GM12878 (cell line): ENCODE measurements around the gene TYW1.
"Not testable (repeated sequence)": the region's sequence is repeated elsewhere in the genome, so short reads cannot be mapped to it uniquely, and the experiment has no call there.

Experiments used
- CHD1 ChIP-seq: IDR thresholded peaks from 2 replicates; pipeline ENCODE4 v1.6.1; 2012; ENCODE audit warnings: low read depth, low read length, improper control_type of control experiment
- FOXK2 ChIP-seq: fragments of 450-650 bp; IDR thresholded peaks from 2 replicates; pipeline ENCODE4 v1.6.1; 2017; ENCODE audit warnings: mild to moderate bottlenecking, moderate library complexity
- GABPA ChIP-seq: IDR thresholded peaks from 2 replicates; pipeline ENCODE4 v1.6.1; 2014; ENCODE audit warnings: antibody characterized with exemption, low read depth, mild to moderate bottlenecking, inconsistent platforms
- HDGF ChIP-seq: fragments of 450-650 bp; IDR thresholded peaks from 2 replicates; pipeline ENCODE4 v1.6.1; 2016; ENCODE audit warnings: antibody characterized with exemption
- MXI1 ChIP-seq: fragments of 150-350 bp; IDR thresholded peaks from 2 replicates; pipeline ENCODE4 v1.6.1; 2011; ENCODE audit warnings: low read depth, mild to moderate bottlenecking, inconsistent platforms, low read length, improper control_type of control experiment
- RAD21 ChIP-seq: IDR thresholded peaks from 2 replicates; pipeline ENCODE4 v1.6.1; 2011; ENCODE audit warnings: mild to moderate bottlenecking, low read depth, low read length, moderate library complexity; ENCODE audit not compliant: insufficient read depth
- TAF1 ChIP-seq: IDR thresholded peaks from 2 replicates; pipeline ENCODE4 v1.6.1; 2011; ENCODE audit warnings: mild to moderate bottlenecking, low read depth, low read length, borderline replicate concordance
- TARDBP ChIP-seq: IDR thresholded peaks from 2 replicates; pipeline ENCODE4 v1.6.1; 2016; ENCODE audit warnings: borderline replicate concordance
- ZNF207 ChIP-seq: fragments of 450-650 bp; IDR thresholded peaks from 2 replicates; pipeline ENCODE4 v1.6.1; 2014; ENCODE audit warnings: antibody characterized with exemption, mild to moderate bottlenecking, borderline replicate concordance
- TF ChIP-seq, protein P1 (sequence below): IDR thresholded peaks from 2 replicates; pipeline ENCODE4 v1.6.1; 2012; ENCODE audit warnings: mild to moderate bottlenecking, low read depth, low read length
- TF ChIP-seq, protein P2 (sequence below), 3 experiments: IDR thresholded peaks in 2 of 3; conservative IDR thresholded peaks in 1 of 3; 2 replicates each; pipeline ENCODE4 v1.5.1; 2011; ENCODE audit warnings: low read depth in 3 of 3, low read length in 3 of 3, mild to moderate bottlenecking in 3 of 3, control low read depth in 2 of 3, moderate library complexity in 2 of 3, inconsistent platforms in 1 of 3, mixed read lengths in 1 of 3; ENCODE audit not compliant: control insufficient read depth in 2 of 3, insufficient read depth in 1 of 3; ENCODE audit errors: extremely low read depth in 1 of 3
- TF ChIP-seq, protein P3 (sequence below): IDR thresholded peaks from 2 replicates; pipeline ENCODE4 v1.6.1; 2012; ENCODE audit warnings: low read depth, low read length, improper control_type of control experiment
- TF ChIP-seq, protein P4 (sequence below): fragments of 150-350 bp; IDR thresholded peaks from 2 replicates; pipeline ENCODE4 v1.6.1; 2016; ENCODE audit warnings: low read depth, low read length

DNA sequence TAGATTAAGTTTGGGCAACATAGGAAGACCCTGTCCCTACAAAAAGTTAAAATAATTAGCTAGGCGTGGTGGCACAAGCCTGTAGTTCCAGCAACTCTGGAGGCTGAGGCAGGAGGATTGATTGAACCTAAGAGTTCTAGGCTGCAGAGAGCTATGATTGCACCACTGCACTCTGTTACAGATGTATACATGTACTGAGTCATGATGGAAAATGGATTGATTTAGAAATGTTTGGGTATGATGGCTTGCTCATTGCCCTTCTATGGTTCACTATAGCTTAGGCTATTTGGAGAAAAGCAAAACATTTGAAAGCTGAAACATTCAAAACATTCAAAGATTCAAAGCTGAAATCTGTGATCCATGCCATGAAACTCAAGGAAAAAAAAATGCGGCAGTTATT is 17.6 kb upstream of the TYW1 start:
- not testable (repeated sequence) for TF ChIP-seq ZNF207, RAD21, TAF1, MXI1, CHD1, HDGF, GABPA, FOXK2, TARDBP
- TF ChIP-seq, protein P1, sequence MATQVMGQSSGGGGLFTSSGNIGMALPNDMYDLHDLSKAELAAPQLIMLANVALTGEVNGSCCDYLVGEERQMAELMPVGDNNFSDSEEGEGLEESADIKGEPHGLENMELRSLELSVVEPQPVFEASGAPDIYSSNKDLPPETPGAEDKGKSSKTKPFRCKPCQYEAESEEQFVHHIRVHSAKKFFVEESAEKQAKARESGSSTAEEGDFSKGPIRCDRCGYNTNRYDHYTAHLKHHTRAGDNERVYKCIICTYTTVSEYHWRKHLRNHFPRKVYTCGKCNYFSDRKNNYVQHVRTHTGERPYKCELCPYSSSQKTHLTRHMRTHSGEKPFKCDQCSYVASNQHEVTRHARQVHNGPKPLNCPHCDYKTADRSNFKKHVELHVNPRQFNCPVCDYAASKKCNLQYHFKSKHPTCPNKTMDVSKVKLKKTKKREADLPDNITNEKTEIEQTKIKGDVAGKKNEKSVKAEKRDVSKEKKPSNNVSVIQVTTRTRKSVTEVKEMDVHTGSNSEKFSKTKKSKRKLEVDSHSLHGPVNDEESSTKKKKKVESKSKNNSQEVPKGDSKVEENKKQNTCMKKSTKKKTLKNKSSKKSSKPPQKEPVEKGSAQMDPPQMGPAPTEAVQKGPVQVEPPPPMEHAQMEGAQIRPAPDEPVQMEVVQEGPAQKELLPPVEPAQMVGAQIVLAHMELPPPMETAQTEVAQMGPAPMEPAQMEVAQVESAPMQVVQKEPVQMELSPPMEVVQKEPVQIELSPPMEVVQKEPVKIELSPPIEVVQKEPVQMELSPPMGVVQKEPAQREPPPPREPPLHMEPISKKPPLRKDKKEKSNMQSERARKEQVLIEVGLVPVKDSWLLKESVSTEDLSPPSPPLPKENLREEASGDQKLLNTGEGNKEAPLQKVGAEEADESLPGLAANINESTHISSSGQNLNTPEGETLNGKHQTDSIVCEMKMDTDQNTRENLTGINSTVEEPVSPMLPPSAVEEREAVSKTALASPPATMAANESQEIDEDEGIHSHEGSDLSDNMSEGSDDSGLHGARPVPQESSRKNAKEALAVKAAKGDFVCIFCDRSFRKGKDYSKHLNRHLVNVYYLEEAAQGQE = not testable (repeated sequence)
- TF ChIP-seq, protein P2, sequence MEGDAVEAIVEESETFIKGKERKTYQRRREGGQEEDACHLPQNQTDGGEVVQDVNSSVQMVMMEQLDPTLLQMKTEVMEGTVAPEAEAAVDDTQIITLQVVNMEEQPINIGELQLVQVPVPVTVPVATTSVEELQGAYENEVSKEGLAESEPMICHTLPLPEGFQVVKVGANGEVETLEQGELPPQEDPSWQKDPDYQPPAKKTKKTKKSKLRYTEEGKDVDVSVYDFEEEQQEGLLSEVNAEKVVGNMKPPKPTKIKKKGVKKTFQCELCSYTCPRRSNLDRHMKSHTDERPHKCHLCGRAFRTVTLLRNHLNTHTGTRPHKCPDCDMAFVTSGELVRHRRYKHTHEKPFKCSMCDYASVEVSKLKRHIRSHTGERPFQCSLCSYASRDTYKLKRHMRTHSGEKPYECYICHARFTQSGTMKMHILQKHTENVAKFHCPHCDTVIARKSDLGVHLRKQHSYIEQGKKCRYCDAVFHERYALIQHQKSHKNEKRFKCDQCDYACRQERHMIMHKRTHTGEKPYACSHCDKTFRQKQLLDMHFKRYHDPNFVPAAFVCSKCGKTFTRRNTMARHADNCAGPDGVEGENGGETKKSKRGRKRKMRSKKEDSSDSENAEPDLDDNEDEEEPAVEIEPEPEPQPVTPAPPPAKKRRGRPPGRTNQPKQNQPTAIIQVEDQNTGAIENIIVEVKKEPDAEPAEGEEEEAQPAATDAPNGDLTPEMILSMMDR (IDR thresholded peaks at IDR 0.05 in 2 of 3, conservative IDR thresholded peaks at IDR 0.05 in 1 of 3; ENCODE audit: control insufficient read depth in 2 of 3, extremely low read depth in 1 of 3, insufficient read depth in 1 of 3, low read depth in 3 of 3, low read length in 3 of 3) = not testable (repeated sequence)
- TF ChIP-seq, protein P3, sequence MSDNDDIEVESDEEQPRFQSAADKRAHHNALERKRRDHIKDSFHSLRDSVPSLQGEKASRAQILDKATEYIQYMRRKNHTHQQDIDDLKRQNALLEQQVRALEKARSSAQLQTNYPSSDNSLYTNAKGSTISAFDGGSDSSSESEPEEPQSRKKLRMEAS = not testable (repeated sequence)
- TF ChIP-seq, protein P4, sequence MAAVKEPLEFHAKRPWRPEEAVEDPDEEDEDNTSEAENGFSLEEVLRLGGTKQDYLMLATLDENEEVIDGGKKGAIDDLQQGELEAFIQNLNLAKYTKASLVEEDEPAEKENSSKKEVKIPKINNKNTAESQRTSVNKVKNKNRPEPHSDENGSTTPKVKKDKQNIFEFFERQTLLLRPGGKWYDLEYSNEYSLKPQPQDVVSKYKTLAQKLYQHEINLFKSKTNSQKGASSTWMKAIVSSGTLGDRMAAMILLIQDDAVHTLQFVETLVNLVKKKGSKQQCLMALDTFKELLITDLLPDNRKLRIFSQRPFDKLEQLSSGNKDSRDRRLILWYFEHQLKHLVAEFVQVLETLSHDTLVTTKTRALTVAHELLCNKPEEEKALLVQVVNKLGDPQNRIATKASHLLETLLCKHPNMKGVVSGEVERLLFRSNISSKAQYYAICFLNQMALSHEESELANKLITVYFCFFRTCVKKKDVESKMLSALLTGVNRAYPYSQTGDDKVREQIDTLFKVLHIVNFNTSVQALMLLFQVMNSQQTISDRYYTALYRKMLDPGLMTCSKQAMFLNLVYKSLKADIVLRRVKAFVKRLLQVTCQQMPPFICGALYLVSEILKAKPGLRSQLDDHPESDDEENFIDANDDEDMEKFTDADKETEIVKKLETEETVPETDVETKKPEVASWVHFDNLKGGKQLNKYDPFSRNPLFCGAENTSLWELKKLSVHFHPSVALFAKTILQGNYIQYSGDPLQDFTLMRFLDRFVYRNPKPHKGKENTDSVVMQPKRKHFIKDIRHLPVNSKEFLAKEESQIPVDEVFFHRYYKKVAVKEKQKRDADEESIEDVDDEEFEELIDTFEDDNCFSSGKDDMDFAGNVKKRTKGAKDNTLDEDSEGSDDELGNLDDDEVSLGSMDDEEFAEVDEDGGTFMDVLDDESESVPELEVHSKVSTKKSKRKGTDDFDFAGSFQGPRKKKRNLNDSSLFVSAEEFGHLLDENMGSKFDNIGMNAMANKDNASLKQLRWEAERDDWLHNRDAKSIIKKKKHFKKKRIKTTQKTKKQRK = not testable (repeated sequence)
